CD4-positive, alpha-beta T cell (primary cell): ENCODE measurements around the gene ACRBP. TPM values are rescaled to one million over a fixed set of nuclear protein-coding genes. Genes with fewer than 3 reads are reported as not detected.
A peak's percentile ranks its signal among the peaks of the same experiment; 100 is the strongest.

ENCODE experiments used
- ATAC-seq: fragments of 200-7000 bp; cut with Tn5 transposase; one replicate; pipeline ENCODE4 v1.10.0; 2022; ENCODE audit warnings: mild to moderate bottlenecking; ENCODE audit not compliant: poor library complexity
- CTCF ChIA-PET: fragments of 350-600 bp; sonication (Branson Sonifier 250); formaldehyde crosslinking; loops from one replicate; lab custom pipeline; 2021; ENCODE audit warnings: antibody characterized with exemption, inconsistent platforms; lab: Charles Lee
- POLR2A ChIA-PET: fragments of 350-600 bp; sonication (Branson Sonifier 250); formaldehyde crosslinking; loops from one replicate; lab custom pipeline; 2021; ENCODE audit warnings: antibody characterized with exemption, inconsistent platforms; lab: Charles Lee
- DNase-seq, 14 experiments: peaks; one replicate each; pipeline ENCODE4 v3.0.0-alpha.2; 2013 to 2020; ENCODE audit warnings: mixed read lengths in 2 of 14
- H3K27ac ChIP-seq, 2 donors: one replicate each; pipeline versions ENCODE4 v1.5.1 to v1.7.0; 2013; ENCODE audit warnings: low read length in 2 of 2, low read depth in 1 of 2, mild to moderate bottlenecking in 1 of 2
- H3K27me3 ChIP-seq, 2 experiments: 1 replicate in 1 of 2; 2 replicates in 1 of 2; pipeline versions ENCODE4 v1.6.1 to v1.7.0; 2013; ENCODE audit warnings: low read length in 2 of 2, control low read depth in 1 of 2, mild to moderate bottlenecking in 1 of 2, moderate library complexity in 1 of 2; ENCODE audit not compliant: insufficient read depth in 2 of 2, control insufficient read depth in 1 of 2
- H3K36me3 ChIP-seq: one replicate; pipeline ENCODE4 v1.6.1; 2013; ENCODE audit warnings: low read length, control low read depth; ENCODE audit not compliant: insufficient read depth
- H3K4me1 ChIP-seq: one replicate; pipeline ENCODE4 v1.6.1; 2013; ENCODE audit warnings: low read length, control low read depth; ENCODE audit not compliant: insufficient read depth
- H3K4me3 ChIP-seq: one replicate; pipeline ENCODE4 v1.5.1; 2013; ENCODE audit warnings: mild to moderate bottlenecking, low read length, moderate library complexity
- H3K9me3 ChIP-seq, 2 experiments: 1 replicate in 1 of 2; 2 replicates in 1 of 2; pipeline versions ENCODE4 v1.6.1 to v1.7.0; 2013; ENCODE audit warnings: low read length in 2 of 2, mild to moderate bottlenecking in 2 of 2, control low read depth in 1 of 2, moderate library complexity in 1 of 2; ENCODE audit not compliant: control insufficient read depth in 1 of 2, insufficient read depth in 1 of 2
- H3K27ac Mint-ChIP-seq: one replicate; pipeline ENCODE4 v1.8.0; 2020; ENCODE audit warnings: mixed read lengths
- H3K27me3 Mint-ChIP-seq: one replicate; pipeline ENCODE4 v1.8.0; 2021; ENCODE audit warnings: mixed read lengths
- H3K36me3 Mint-ChIP-seq: one replicate; pipeline ENCODE4 v1.8.0; 2021; ENCODE audit warnings: low read depth, mixed read lengths
- H3K4me1 Mint-ChIP-seq: one replicate; pipeline ENCODE4 v1.8.0; 2021; ENCODE audit warnings: low read depth, mixed read lengths
- H3K4me3 Mint-ChIP-seq: one replicate; pipeline ENCODE4 v1.8.0; 2020; ENCODE audit warnings: mild to moderate bottlenecking, mixed read lengths
- H3K9me3 Mint-ChIP-seq: one replicate; pipeline ENCODE4 v1.8.0; 2020; ENCODE audit warnings: mixed read lengths
- CTCF ChIP-seq: fragments of 200-600 bp; IDR thresholded peaks from one replicate; pipeline ENCODE4 v1.8.0; 2022; ENCODE audit warnings: antibody characterized with exemption, mild to moderate bottlenecking
- intact Hi-C, 2 experiments: fragments of 100-400 bp; cut with DNase I in 1 of 2; cut with micrococcal nuclease in 1 of 2; formaldehyde crosslinking; loops; one replicate each; pipeline versions ENCODE4 v1.15.1 to v1.9.0; 2023 to 2025; cut with DNase I, micrococcal nuclease
- total RNA-seq, 174 experiments: library from RNA in 2 of 174; stranded (reverse) in 2 of 174; gene quantifications; one replicate each; pipeline ENCODE4 v1.2.3 and lab custom pipeline; 2021 to 2026

Gene ACRBP
- total RNA-seq, 2 experiments from 2014 or later: 0.58 to 0.95 TPM

DNA sequence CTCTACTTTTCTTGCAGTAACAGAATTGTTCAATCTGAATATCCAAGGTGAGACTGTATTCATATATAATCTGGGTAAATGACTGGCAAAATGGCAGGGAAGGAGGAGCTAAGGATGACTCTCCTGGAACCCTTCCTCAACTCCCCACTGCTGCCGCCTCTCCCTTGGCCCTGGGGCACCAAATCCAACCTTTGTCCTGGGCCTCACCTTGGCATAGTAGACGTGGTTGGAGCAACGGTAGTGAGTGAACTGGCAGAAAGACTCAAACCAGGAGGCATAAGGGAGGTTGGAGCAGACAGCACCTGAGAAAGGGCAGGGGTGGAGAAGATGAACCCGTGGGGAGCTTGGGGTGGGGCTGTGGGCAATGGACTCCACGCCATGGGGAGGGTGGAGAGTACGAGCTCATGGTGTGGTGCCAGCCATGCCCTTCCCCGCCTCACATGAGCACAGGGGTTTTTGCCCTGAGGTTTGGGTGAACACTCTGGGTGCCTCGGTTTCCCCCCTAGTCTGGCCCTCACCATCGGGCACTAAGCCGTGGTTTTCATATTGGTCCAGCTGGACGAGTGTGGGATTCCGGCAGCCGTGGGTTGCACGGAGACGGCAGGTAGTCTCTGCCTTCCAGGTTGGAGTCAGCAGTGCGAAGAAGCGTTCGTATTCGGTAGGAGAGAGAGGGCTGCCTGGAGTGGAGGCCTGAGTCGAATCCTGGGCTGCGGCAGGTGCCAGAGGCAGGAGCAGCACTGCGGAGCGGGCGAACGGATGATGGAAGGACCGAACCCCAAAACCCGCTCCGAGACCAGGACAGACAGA lies 753 bp downstream of the ACRBP start:
- intact Hi-C loops: no loop called here
- H3K27me3 ChIP-seq: no peaks in the 10 kb centered on the region
- H3K36me3 ChIP-seq: peaks cover 20% of the 10 kb centered on the region
- Mint-ChIP-seq H3K27ac (peak overlapping the region; percentile 49), H3K27me3 (no peaks in the 10 kb centered on the region), H3K9me3 (no peaks in the 10 kb centered on the region), H3K36me3 (peaks cover 34% of the 10 kb centered on the region), H3K4me1 (peaks cover 15% of the 10 kb centered on the region), H3K4me3 (peak overlapping the region; percentile 69)
- POLR2A ChIA-PET: interaction anchor here (0.7 to 0.9 kb wide), 2 partner anchors 12 to 25 kb away, joined by 3 read pairs; no protein-coding TSS in a partner anchor
- peaks cover 10 to 14% of the 10 kb centered on the region in 2 experiments for H3K9me3 ChIP-seq
- no peak for DNase-seq
- ATAC-seq: no peak
- peak overlapping the region; percentile 46 for H3K4me3 ChIP-seq
- H3K4me1 ChIP-seq: peaks cover 12% of the 10 kb centered on the region
- no peak overlapping the region for H3K27ac ChIP-seq
- no peak for TF ChIP-seq CTCF
- CTCF ChIA-PET: interaction anchor here (0.6 kb wide), 1 partner anchor 69 kb away, joined by 3 read pairs; no protein-coding TSS in a partner anchor

- Mint-ChIP-seq H3K36me3 (peaks cover 18% of the 10 kb centered on the region), H3K4me3 (no peak overlapping the region), H3K27ac (no peak overlapping the region), H3K4me1 (peaks cover 15% of the 10 kb centered on the region), H3K9me3 (no peaks in the 10 kb centered on the region), H3K27me3 (no peaks in the 10 kb centered on the region)
- Histone ChIP-seq H3K27me3 (no peaks in the 10 kb centered on the region), H3K9me3 (peaks cover 10 to 14% of the 10 kb centered on the region in 2 experiments), H3K36me3 (peaks cover 5% of the 10 kb centered on the region), H3K27ac (no peak overlapping the region), H3K4me1 (peaks cover 12% of the 10 kb centered on the region), H3K4me3 (no peak overlapping the region)
- ATAC-seq: no peak
- ChIA-PET CTCF (no interaction called here), POLR2A (no interaction called here)
- DNase-seq: peak in 1 of 14 experiments; percentile 46
- no peak for TF ChIP-seq CTCF
- intact Hi-C loops: no loop called here
These were observed 2.3 kb downstream of the ACRBP start for GRCh38 chr12:6644903-6645302.

GRCh38 chr12:6644257-6644596 lies 3.0 kb downstream of the ACRBP start:
- no peaks in the 10 kb centered on the region for H3K27me3 ChIP-seq
- no peak overlapping the region for H3K27ac ChIP-seq
- H3K36me3 ChIP-seq: peaks cover 4% of the 10 kb centered on the region
- peaks cover 15% of the 10 kb centered on the region for H3K4me1 Mint-ChIP-seq
- no peak overlapping the region for H3K4me3 ChIP-seq
- H3K36me3 Mint-ChIP-seq: peaks cover 18% of the 10 kb centered on the region
- ChIA-PET POLR2A (no interaction called here), CTCF (no interaction called here)
- H3K27ac Mint-ChIP-seq: no peak overlapping the region
- H3K9me3 ChIP-seq: peaks cover 10 to 14% of the 10 kb centered on the region in 2 experiments
- TF ChIP-seq CTCF: no peak
- no peak for ATAC-seq
- peaks cover 12% of the 10 kb centered on the region for H3K4me1 ChIP-seq
- no peaks in the 10 kb centered on the region for H3K9me3 Mint-ChIP-seq
- DNase-seq: peak in 2 of 14 experiments; percentile 54 to 55
- no peak overlapping the region for H3K4me3 Mint-ChIP-seq
- no peaks in the 10 kb centered on the region for H3K27me3 Mint-ChIP-seq
- intact Hi-C loops: no loop called here
